HG02571 (cell line): Measurements from ENCODE around the gene CDSN.
"Not testable (repeated sequence)": the region's sequence is repeated elsewhere in the genome, so short reads cannot be mapped to it uniquely, and the experiment has no call there.

ENCODE experiments used
- ATAC-seq: cut with Tn5 transposase; IDR thresholded peaks from one replicate; pipeline ENCODE4 v1.9.1; 2021; ENCODE audit warnings: mild to moderate bottlenecking, moderate library complexity; ENCODE audit not compliant: unreplicated experiment

CDSN gene

GRCh38 chr6:31120151-31120915, at the start of gene CDSN:
Gene CDSN (minus strand): TSS chr6:31120446. CDS start chr6:31120419, 27 bp downstream.
- ATAC-seq: no peak

- ATAC-seq: no peak
Measured at GRCh38 chr6:31169123-31169857, 49.0 kb upstream of the CDSN start.

GRCh38 chr6:31168606-31169005, 48.4 kb upstream of the CDSN start:
- ATAC-seq: no peak

DNA sequence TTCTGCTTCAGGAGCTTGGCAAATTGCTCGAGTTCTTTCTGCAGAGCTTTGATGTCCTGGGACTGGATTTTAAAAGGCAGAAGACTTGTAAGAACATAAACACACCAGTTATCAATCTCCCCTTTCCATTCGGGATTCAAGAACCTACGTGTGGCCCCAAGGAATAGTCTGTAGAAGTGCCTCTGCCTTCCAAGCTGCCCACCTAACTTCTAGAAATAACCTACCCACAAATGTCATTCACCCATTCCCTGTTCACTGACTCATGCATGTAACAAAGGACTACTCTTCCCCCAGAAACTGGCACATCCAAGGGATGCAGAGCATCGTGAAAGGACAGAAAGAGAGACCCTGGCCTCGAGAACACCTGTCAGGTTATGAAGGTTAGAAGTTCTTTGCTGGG, 45.7 kb upstream of the CDSN start:
- ATAC-seq: no peak

- ATAC-seq: peak; percentile 64
Measured at GRCh38 chr6:31165064-31165832, 45.0 kb upstream of the CDSN start.

GRCh38 chr6:31164475-31165063, 44.3 kb upstream of the CDSN start:
- ATAC-seq: not testable (repeated sequence)

- ATAC-seq: no peak
Measured at GRCh38 chr6:31163922-31164321, 43.7 kb upstream of the CDSN start.

DNA sequence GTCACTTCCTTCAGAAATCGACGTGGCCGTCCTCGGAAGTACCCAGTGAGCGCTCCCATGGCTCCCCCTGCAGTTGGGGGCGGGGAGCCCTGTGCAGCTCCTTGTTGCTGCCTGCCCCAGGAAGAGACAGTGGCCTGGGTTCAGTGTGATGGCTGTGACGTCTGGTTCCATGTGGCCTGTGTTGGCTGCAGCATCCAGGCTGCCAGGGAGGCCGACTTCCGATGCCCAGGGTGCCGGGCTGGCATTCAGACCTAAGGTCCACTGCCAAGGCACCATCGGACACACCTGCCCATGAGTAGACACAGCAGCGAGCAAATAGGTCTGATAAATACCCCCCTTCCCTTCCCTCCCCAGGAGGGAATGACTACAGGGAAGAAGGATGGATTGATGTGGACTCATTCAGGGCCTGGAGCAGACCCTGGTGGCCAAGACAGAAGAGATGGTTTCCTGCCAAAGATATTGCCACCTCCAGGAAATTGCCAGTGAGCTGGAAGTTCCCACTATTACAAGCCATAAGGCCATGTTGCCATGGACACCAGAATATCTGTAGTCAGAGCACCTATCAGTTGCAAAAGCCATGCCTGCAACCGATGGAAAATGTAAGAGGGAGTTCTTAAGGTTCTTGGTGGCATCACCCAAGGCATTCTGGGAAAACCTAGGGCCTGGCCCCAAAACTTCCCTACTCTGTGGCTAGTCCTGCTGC, 42.4 kb upstream of the CDSN start:
- no peak for ATAC-seq

DNA sequence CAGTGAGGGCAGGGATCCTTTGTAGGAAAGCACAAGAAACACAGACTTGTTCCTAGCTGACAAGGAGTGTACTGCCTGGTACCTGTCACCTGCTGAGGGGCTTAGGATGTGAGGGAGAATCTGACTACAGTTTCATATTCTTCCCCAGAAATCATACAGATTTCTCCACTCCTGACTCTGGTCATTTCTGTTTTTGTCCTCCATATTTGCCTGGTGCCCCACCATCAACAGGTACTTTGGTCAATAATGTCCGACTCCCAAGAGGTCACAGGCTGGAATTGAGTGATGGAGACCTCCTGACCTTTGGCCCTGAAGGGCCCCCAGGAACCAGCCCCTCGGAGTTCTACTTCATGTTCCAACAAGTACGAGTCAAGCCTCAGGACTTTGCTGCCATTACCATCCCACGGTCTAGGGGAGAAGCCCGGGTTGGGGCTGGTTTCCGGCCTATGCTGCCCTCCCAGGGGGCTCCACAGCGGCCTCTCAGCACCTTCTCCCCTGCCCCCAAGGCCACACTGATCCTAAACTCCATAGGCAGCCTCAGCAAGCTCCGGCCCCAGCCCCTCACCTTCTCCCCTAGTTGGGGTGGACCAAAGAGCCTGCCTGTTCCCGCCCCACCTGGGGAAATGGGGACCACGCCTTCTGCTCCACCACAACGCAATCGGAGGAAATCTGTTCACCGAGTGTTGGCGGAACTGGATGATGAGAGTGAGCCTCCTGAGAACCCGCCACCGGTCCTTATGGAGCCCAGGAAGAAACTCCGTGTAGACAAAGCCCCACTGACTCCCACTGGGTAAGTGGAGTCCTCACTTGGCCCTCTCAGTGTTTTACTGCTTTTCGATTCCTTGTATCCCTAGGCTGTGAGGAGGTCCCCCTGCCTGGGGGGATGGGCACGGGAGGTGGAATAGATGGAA, 41.2 kb upstream of the CDSN start:
- no peak for ATAC-seq

- ATAC-seq: no peak
Measured at GRCh38 chr6:31158863-31159855, 38.9 kb upstream of the CDSN start.

DNA sequence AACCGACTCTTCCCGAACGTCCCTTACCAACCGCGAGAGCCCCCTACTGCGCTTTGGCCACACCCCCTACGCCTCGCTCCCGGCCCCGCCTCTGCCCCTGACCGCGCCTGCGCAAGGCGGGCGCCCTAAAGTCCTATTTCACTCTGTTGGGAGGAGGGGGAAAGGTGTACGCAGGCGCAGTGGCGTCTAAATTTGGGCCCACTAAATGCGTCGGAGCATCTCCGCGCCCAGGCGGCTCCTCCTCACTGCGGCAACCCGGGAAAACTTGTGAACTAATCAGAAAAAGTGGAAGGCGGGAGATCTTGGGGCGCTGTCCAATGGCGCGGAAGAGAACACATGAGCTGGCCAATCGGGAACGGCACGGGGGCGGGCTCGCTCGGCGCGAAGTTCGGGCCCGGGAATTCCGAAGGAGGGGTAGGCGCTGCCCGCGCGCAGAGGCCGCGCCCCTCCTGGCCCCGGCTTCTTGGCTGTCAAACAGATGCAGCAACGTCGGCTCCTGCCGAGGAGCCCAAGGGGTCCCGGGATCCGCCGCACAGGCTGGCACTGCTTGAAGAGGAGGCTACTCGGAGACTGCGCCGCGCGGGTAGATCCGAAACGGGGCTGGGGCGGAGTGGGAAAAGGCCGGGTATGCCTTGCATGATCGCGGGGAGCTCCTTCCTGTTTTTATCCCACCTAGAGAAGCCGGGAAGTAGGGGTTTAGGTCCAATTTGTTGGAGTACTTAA, 38.1 kb upstream of the CDSN start, which contains the start of gene TCF19:
Gene TCF19 (plus strand): TSS at position 450 of the 723 bp plus-strand sequence. CDS start 881 bp downstream, outside the sequence.
- ATAC-seq: peak; percentile 84

DNA sequence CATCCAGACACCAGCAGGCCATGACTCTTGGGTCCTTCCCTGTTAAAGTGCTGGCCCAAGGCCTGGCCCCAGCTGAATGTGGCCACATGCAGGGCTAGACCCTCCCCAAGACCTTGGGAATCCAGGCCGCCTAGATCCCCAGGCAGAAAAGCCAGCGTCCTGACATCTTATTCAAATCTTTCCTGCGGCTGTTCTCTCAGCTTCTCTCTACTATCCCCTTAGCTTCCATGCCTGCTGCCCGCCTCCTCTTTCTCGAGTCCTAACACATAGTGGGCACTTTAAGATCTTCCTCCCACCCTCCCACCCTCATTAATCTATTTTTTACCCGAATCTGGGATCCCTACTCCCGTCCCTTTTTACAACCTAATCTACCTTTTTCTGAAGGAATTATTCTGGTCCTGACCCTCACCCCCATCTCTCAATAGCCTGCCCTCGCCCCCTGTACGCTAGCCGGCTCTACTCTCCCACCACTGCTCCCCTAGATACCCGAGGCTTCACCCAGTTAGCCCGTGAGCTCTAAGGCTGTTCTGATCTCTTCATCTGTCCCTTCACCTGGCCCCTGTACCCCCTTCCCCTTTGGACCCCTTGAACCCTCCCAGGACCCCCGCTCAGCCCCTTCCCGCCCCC, 37.4 kb upstream of the CDSN start, which contains the start of gene CCHCR1:
Gene CCHCR1 (minus strand): TSS at position 290 of the 627 bp plus-strand sequence. CDS start 202 bp downstream, at position 88.
- ATAC-seq: peak; percentile 3

DNA sequence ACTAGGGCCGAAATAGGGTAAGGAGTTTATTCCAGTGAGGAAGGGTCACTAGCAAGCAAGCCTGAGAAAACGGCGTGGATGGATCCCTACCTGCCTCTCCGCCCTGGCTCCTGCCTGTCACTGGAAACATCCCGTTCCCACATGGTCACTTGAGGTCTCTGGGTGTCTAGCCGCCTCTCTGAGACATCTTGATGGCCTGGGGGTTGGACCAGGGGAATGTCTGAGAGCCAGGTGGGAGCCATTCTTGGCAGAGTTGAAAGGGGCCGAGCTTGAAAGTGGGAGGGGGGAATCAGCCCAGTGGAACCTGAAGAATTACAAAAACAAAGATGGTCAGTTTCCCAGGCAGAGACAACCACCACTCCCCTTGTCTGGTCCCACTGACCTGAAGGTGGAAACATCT, 36.4 kb upstream of the CDSN start:
- ATAC-seq: no peak

GRCh38 chr6:31154436-31154835, 34.2 kb upstream of the CDSN start:
- no peak for ATAC-seq

DNA sequence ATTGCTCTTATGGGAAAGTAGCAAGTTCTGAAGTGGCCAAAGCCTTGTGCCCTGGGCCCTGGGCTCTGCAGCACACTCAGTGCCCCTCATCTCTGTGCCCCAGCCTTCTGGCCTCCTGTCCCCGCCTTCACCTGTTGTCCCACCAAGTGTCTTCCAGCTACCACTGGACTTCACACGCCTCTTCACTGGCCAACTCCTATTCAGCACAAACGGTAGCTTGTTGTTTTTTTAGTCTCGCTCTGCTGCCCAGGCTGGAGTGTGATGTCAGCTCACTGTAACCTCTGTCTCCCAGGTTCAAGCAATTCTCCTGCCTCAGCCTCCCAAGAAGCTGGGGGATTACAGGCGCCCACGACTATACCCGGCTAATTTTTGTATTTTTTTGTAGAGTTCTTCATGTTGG, 32.5 kb upstream of the CDSN start:
- no peak for ATAC-seq

GRCh38 chr6:31149827-31150447, 29.7 kb upstream of the CDSN start:
- no peak for ATAC-seq
